Keratinocyte (primary cell): ENCODE results near the gene ROBO4. TPM values are rescaled to one million over a fixed set of nuclear protein-coding genes. Genes with fewer than 3 reads are reported as not detected.

Source experiments
- DNase-seq: peaks from one replicate; pipeline ENCODE4 v3.0.0-alpha.2; 2011; ENCODE audit warnings: low read depth, missing footprints, low spot score
- FAIRE-seq: peaks from 2 replicates; lab custom pipeline; 2011; peaks lifted over from hg19 to GRCh38; lab: Jason Lieb, UNC
- H2AFZ ChIP-seq: 2 replicates; pipeline ENCODE4 v1.6.0; 2012; ENCODE audit warnings: low read length, control low read depth, inconsistent platforms; ENCODE audit not compliant: control insufficient read depth
- H3K27ac ChIP-seq: 2 replicates; pipeline ENCODE4 v1.5.1; 2011; ENCODE audit warnings: low read length; ENCODE audit not compliant: control insufficient read depth, insufficient read depth
- H3K27me3 ChIP-seq: 3 replicates; pipeline ENCODE4 v1.6.0; 2011; ENCODE audit warnings: low read length; ENCODE audit not compliant: control insufficient read depth, insufficient read depth; ENCODE audit errors: extremely low read depth
- H3K36me3 ChIP-seq, 2 experiments: 2 replicates in 1 of 2; 3 replicates in 1 of 2; pipeline ENCODE4 v1.5.1; 2011; ENCODE audit warnings: low read length in 2 of 2, mild to moderate bottlenecking in 1 of 2; ENCODE audit not compliant: control insufficient read depth in 2 of 2, insufficient read depth in 2 of 2; ENCODE audit errors: extremely low read depth in 1 of 2
- H3K4me1 ChIP-seq: 3 replicates; pipeline ENCODE4 v1.5.1; 2011; ENCODE audit warnings: low read length; ENCODE audit not compliant: control insufficient read depth, insufficient read depth; ENCODE audit errors: extremely low read depth
- H3K4me2 ChIP-seq: 3 replicates; pipeline ENCODE4 v1.6.0; 2011; ENCODE audit warnings: low read depth, low read length; ENCODE audit not compliant: control insufficient read depth, insufficient read depth; ENCODE audit errors: extremely low read depth
- H3K4me3 ChIP-seq, 3 experiments: fragments of 200-600 bp in 1 of 3; sonication (generic) in 1 of 3; 2 replicates in 2 of 3; 3 replicates in 1 of 3; pipeline ENCODE4 v1.5.1; 2011 to 2016; ENCODE audit warnings: low read length in 3 of 3, mild to moderate bottlenecking in 3 of 3, control low read depth in 2 of 3, inconsistent platforms in 1 of 3, low read depth in 1 of 3, mixed read lengths in 1 of 3, mixed run types in 1 of 3, moderate library complexity in 1 of 3; ENCODE audit not compliant: control insufficient read depth in 2 of 3, insufficient read depth in 2 of 3; ENCODE audit errors: extremely low read depth in 1 of 3
- H3K79me2 ChIP-seq: 2 replicates; pipeline ENCODE4 v1.6.0; 2012; ENCODE audit warnings: low read length; ENCODE audit not compliant: control insufficient read depth, insufficient read depth
- H3K9ac ChIP-seq: 3 replicates; pipeline ENCODE4 v1.6.0; 2011; ENCODE audit warnings: low read length; ENCODE audit not compliant: control insufficient read depth, insufficient read depth; ENCODE audit errors: extremely low read depth
- H3K9me1 ChIP-seq: 3 replicates; pipeline ENCODE4 v1.6.0; 2011; ENCODE audit warnings: low read length; ENCODE audit not compliant: control insufficient read depth, insufficient read depth; ENCODE audit errors: extremely low read depth
- H3K9me3 ChIP-seq: 2 replicates; pipeline ENCODE4 v1.5.1; 2012; ENCODE audit warnings: low read depth, low read length; ENCODE audit not compliant: control insufficient read depth
- H4K20me1 ChIP-seq: 3 replicates; pipeline ENCODE4 v1.6.0; 2011; ENCODE audit warnings: low read length; ENCODE audit not compliant: control insufficient read depth, insufficient read depth; ENCODE audit errors: extremely low read depth
- CTCF ChIP-seq, 3 experiments: IDR thresholded peaks in 1 of 3; conservative IDR thresholded peaks in 1 of 3; optimal IDR thresholded peaks in 1 of 3; 2 replicates in 2 of 3; 3 replicates in 1 of 3; pipeline versions ENCODE3 to v1.5.1; 2011; ENCODE audit warnings: low read length in 3 of 3, mild to moderate bottlenecking in 3 of 3, moderate library complexity in 2 of 3, control low read depth in 1 of 3, inconsistent platforms in 1 of 3; ENCODE audit not compliant: insufficient read depth in 2 of 3; ENCODE audit errors: extremely low read depth in 1 of 3
- EZH2 ChIP-seq: IDR thresholded peaks from one replicate; pipeline ENCODE4 v1.6.1; 2012; ENCODE audit warnings: inconsistent platforms, mild to moderate bottlenecking, low read length, moderate library complexity
- dilution Hi-C: fragments of 300-500 bp; cut with MboI; formaldehyde crosslinking; loops from one replicate; pipeline ENCODE4 v1.7.0; 2020; ENCODE audit warnings: low sequenced_read_pairs; ENCODE audit not compliant: extremely low pct_ligation_motif_present
- polyA plus RNA-seq, 5 experiments: library from polyadenylated mRNA; depleted of rRNA in 3 of 5; stranded (reverse) in 3 of 5; stranded (forward) in 1 of 5; unstranded in 1 of 5; fragments of >200 nt; gene quantifications; 1 replicate in 1 of 5; 2 replicates in 3 of 5; 3 replicates in 1 of 5; pipeline versions ENCODE4 v1.2.1 to v1.2.3, GENCODE V29; 2011 to 2012; ENCODE audit warnings: missing spikeins in 2 of 5, low read depth in 1 of 5, low replicate concordance in 1 of 5

The ROBO4 gene
- polyA plus RNA-seq, 1 donor (not counting 4 experiments of a cell fraction or from before 2014, with no cell fraction given): 0.94 TPM

- Histone ChIP-seq H2AFZ (no peak overlapping the region), H3K79me2 (no peaks in the 10 kb centered on the region), H3K9me1 (no peaks in the 10 kb centered on the region), H3K4me3 (no peak overlapping the region), H3K4me1 (no peaks in the 10 kb centered on the region), H3K27ac (no peak overlapping the region), H3K36me3 (no peaks in the 10 kb centered on the region), H3K9me3 (no peaks in the 10 kb centered on the region), H3K4me2 (no peak overlapping the region), H3K27me3 (peaks cover 16% of the 10 kb centered on the region), H4K20me1 (no peaks in the 10 kb centered on the region), H3K9ac (no peak overlapping the region)
- dilution Hi-C loops: no loop called here
- DNase-seq (no peak), FAIRE-seq (no peak)
- TF ChIP-seq EZH2 (no peak), CTCF (optimal IDR thresholded peaks at IDR 0.05 in 1 of 3, IDR thresholded peaks at IDR 0.05 in 1 of 3, conservative IDR thresholded peaks at IDR 0.05 in 1 of 3; ENCODE audit: extremely low read depth in 1 of 3, insufficient read depth in 2 of 3, low read length in 3 of 3) (no peak)
Observed at GRCh38 chr11:124922831-124923230, 25.2 kb upstream of the ROBO4 start.

- no peaks in the 10 kb centered on the region for H3K9me1 ChIP-seq
- no peaks in the 10 kb centered on the region for H3K9me3 ChIP-seq
- FAIRE-seq (no peak), DNase-seq (no peak)
- dilution Hi-C loops: no loop called here
- H3K4me1 ChIP-seq: no peaks in the 10 kb centered on the region
- peaks cover 16% of the 10 kb centered on the region for H3K27me3 ChIP-seq
- no peaks in the 10 kb centered on the region for H4K20me1 ChIP-seq
- no peak overlapping the region for H3K4me3 ChIP-seq
- no peaks in the 10 kb centered on the region for H3K36me3 ChIP-seq
- no peak overlapping the region for H3K9ac ChIP-seq
- no peaks in the 10 kb centered on the region for H3K79me2 ChIP-seq
- H2AFZ ChIP-seq: peak overlapping the region; percentile 40
- TF ChIP-seq CTCF (optimal IDR thresholded peaks at IDR 0.05 in 1 of 3, IDR thresholded peaks at IDR 0.05 in 1 of 3, conservative IDR thresholded peaks at IDR 0.05 in 1 of 3; ENCODE audit: extremely low read depth in 1 of 3, insufficient read depth in 2 of 3, low read length in 3 of 3) (no peak), EZH2 (no peak)
- H3K4me2 ChIP-seq: peak overlapping the region; percentile 64
- H3K27ac ChIP-seq: no peak overlapping the region
Observed at GRCh38 chr11:124920870-124921609, 23.4 kb upstream of the ROBO4 start.
